H7 (cell line): ENCODE data around the gene TMED3. TPM values are rescaled to one million over a fixed set of nuclear protein-coding genes. Genes with fewer than 3 reads are reported as not detected.
A peak's percentile ranks its signal among the peaks of the same experiment; 100 is the strongest.
"Not testable (repeated sequence)": the region's sequence is repeated elsewhere in the genome, so short reads cannot be mapped to it uniquely, and the experiment has no call there.

Source experiments
- DNase-seq: peaks from one replicate; pipeline ENCODE4 v3.0.0; 2012
- H3K27me3 ChIP-seq: 2 replicates; pipeline ENCODE4 v1.6.0; 2011; ENCODE audit warnings: mild to moderate bottlenecking, low read length; ENCODE audit not compliant: control insufficient read depth, insufficient read depth
- H3K36me3 ChIP-seq: replicated peaks from 2 replicates; pipeline ENCODE4 v1.5.1; 2011; ENCODE audit warnings: low read length; ENCODE audit not compliant: control insufficient read depth, insufficient read depth
- H3K4me3 ChIP-seq: 2 replicates; pipeline ENCODE4 v1.5.1; 2011; ENCODE audit warnings: low read depth, mild to moderate bottlenecking, control low read depth, low read length, moderate library complexity; ENCODE audit not compliant: insufficient read depth
- total RNA-seq: library from RNA; depleted of rRNA; stranded (reverse); fragments of >200 nt; shearing (Covaris generic); gene quantifications from 2 replicates; pipeline ENCODE4 v1.2.3, GENCODE V29; 2014

The TMED3 gene
- total RNA-seq, 1 experiment from 2014 or later, result 65.7 TPM

GRCh38 chr15:79308874-79309273, 2.0 kb upstream of the TMED3 start:
- H3K27me3 ChIP-seq, result peaks cover 13% of the 10 kb centered on the region
- H3K4me3 ChIP-seq, result no peak overlapping the region
- no peak for DNase-seq
- H3K36me3 ChIP-seq, result peaks cover 4% of the 10 kb centered on the region

GRCh38 chr15:79310612-79310984, 314 bp upstream of the TMED3 start:
- Histone ChIP-seq H3K4me3 (peak overlapping the region; percentile 88), H3K27me3 (peaks cover 10% of the 10 kb centered on the region), H3K36me3 (peaks cover 16% of the 10 kb centered on the region)
- no peak for DNase-seq

- peak overlapping the region; percentile 88 for H3K4me3 ChIP-seq
- H3K36me3 ChIP-seq, result peaks cover 23% of the 10 kb centered on the region
- peaks cover 8% of the 10 kb centered on the region for H3K27me3 ChIP-seq
- no peak for DNase-seq
Observed at GRCh38 chr15:79311901-79312553, 1.1 kb downstream of the TMED3 start.

- Histone ChIP-seq H3K27me3 (peaks cover 3% of the 10 kb centered on the region; the same call in 1 of the 2 replicates), H3K4me3 (no peak overlapping the region), H3K36me3 (peaks cover 36% of the 10 kb centered on the region)
- no peak for DNase-seq
Observed at GRCh38 chr15:79314186-79314585, 3.3 kb downstream of the TMED3 start.

GRCh38 chr15:79314811-79315210, 3.9 kb downstream of the TMED3 start:
- Histone ChIP-seq H3K4me3 (no peak overlapping the region), H3K36me3 (peaks cover 37% of the 10 kb centered on the region), H3K27me3 (peaks cover 3% of the 10 kb centered on the region; the same call in 1 of the 2 replicates)
- DNase-seq, result no peak

GRCh38 chr15:79315623-79316328, 4.9 kb downstream of the TMED3 start:
- no peak for DNase-seq
- H3K4me3 ChIP-seq, result no peak overlapping the region
- H3K27me3 ChIP-seq, result no peaks in the 10 kb centered on the region
- peaks cover 37% of the 10 kb centered on the region for H3K36me3 ChIP-seq

- no peak overlapping the region for H3K4me3 ChIP-seq
- DNase-seq, result no peak
- peaks cover 40% of the 10 kb centered on the region for H3K36me3 ChIP-seq
- H3K27me3 ChIP-seq, result no peaks in the 10 kb centered on the region
Observed at GRCh38 chr15:79316864-79317263, 6.0 kb downstream of the TMED3 start.

- DNase-seq, H3K27me3 ChIP-seq, H3K4me3 ChIP-seq: not testable (repeated sequence)
- H3K36me3 ChIP-seq, result peaks cover 37% of the 10 kb centered on the region
Observed at GRCh38 chr15:79319973-79320372, 9.1 kb downstream of the TMED3 start.

GRCh38 chr15:79321876-79322275, 11.0 kb downstream of the TMED3 start:
- no peak for DNase-seq
- Histone ChIP-seq H3K27me3 (no peaks in the 10 kb centered on the region), H3K4me3 (no peak overlapping the region), H3K36me3 (peaks cover 27% of the 10 kb centered on the region)

- H3K36me3 ChIP-seq, result peaks cover 25% of the 10 kb centered on the region
- no peaks in the 10 kb centered on the region for H3K27me3 ChIP-seq
- H3K4me3 ChIP-seq, result no peak overlapping the region
- no peak for DNase-seq
Observed at GRCh38 chr15:79322306-79322705, 11.4 kb downstream of the TMED3 start.

- DNase-seq, result no peak
- peaks cover 20% of the 10 kb centered on the region for H3K36me3 ChIP-seq
- no peak overlapping the region for H3K4me3 ChIP-seq
- no peaks in the 10 kb centered on the region for H3K27me3 ChIP-seq
Observed at GRCh38 chr15:79322945-79323344, 12.0 kb downstream of the TMED3 start.

- H3K27me3 ChIP-seq, result no peaks in the 10 kb centered on the region
- H3K36me3 ChIP-seq, result no peaks in the 10 kb centered on the region
- no peak overlapping the region for H3K4me3 ChIP-seq
- DNase-seq, result no peak
Observed at GRCh38 chr15:79329171-79329611, 18.3 kb downstream of the TMED3 start.

- DNase-seq, result no peak
- Histone ChIP-seq H3K36me3 (no peaks in the 10 kb centered on the region), H3K27me3 (no peaks in the 10 kb centered on the region), H3K4me3 (no peak overlapping the region)
Observed at GRCh38 chr15:79332824-79333510, 22.1 kb downstream of the TMED3 start.

- H3K36me3 ChIP-seq, result no peaks in the 10 kb centered on the region
- H3K27me3 ChIP-seq, result no peaks in the 10 kb centered on the region
- DNase-seq, result no peak
- no peak overlapping the region for H3K4me3 ChIP-seq
Observed at GRCh38 chr15:79337591-79337990, 26.7 kb downstream of the TMED3 start.
